Ureter (tissue), 1 donor: ENCODE measurements around the gene ASTL. TPM values are rescaled to one million over a fixed set of nuclear protein-coding genes. Genes with fewer than 3 reads are reported as not detected.
A peak's percentile ranks its signal among the peaks of the same experiment; 100 is the strongest.
"Not testable (repeated sequence)": the region's sequence is repeated elsewhere in the genome, so short reads cannot be mapped to it uniquely, and the experiment has no call there.

Experiments
- DNase-seq: peaks from one replicate; pipeline ENCODE4 v3.0.0-alpha.2; 2020; ENCODE audit warnings: low spot score
- total RNA-seq: library from RNA; stranded (reverse); gene quantifications from one replicate; pipeline ENCODE4 v1.2.4, GENCODE V29; 2023
- donor health status: DM: yes; HTN: yes; CAD: no.

ASTL gene
- total RNA-seq, 1 donor from 2014 or later: not detected

DNA sequence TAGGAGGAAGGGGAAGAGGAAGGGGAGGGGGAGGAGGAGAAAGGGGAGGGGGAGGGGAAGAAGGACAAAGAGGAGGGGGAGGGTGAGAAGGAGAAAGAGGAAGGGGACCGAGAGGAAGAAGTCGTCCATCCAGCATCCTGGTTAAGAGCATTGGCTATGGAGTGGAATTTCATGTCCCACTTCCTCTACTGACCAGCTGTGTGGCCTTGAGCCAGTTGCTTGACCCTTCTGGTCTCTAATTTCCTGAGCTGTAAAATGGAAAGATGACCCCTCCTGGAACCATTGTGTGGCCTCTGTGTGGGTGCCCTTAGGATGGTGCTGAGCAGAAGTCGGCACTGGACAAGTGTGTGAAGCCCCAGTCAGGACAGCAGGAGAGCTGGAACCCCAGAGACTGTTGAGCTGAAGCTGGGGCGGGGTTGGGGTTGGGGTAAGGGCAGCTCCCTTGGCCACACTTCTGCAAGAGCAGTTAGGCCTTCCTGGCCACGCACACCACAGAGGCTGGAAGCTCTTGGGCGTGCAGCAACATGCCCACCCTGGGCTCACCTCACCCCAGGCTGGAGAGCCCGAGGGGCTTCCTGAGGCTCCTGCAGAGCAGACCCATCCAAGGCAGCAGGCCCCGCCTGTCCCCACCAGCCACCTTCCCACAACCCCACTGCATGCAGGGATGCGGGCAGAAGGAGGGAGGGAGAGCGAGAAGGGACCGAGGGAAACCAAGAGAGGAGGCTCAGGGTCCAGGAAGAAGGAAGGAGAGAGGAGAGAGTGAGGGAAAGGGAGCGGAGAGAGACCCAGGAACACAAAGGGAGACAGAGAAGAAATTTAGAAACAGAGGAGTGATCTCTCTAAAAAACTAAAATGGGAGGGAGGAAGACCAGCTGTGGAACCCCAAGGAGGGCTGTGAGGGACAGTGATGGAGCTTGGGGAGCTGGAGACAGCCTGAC lies 38.2 kb downstream of the ASTL start:
- DNase-seq: peak; percentile 60

DNA sequence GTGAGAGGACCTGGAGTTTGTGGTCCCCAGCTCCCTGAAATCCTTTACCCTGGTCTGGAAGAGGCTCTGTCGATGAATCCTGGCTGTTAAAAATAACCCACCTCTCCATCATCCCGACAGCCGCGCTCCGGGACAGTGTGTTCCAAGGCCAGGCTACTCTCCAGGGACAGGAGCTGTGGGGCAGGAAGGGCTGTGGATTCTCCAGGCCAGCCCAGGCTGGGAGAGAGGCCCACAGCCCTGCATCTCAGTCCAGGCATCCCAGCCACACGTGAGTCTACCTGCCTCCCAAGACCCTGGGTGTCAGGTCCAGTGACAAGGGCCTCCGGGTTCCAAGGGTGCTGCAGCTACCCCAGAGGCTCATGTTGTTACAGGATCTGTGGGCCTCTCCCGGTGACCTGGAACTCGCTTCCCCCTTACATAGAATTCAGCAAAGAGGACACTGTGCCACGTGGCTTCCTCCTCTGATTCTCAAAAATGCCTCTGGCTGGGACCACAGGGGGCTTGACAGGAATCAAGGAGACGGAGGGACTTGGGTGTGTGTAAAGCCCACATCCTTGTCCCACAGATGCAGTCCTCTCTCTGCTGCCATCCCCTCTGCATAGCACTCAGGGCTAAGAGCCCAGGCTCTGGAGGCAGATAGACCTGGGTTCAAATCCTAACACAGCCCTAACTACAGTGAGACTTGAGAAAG lies 39.3 kb downstream of the ASTL start:
- DNase-seq: peak; percentile 36

GRCh38 chr2:96097951-96098823 lies 40.1 kb downstream of the ASTL start:
- no peak for DNase-seq

GRCh38 chr2:96097441-96097840 lies 40.9 kb downstream of the ASTL start:
- no peak for DNase-seq

- no peak for DNase-seq
Observed at GRCh38 chr2:96095116-96095636, 43.1 kb downstream of the ASTL start.

GRCh38 chr2:96093528-96093927 lies 44.8 kb downstream of the ASTL start:
- DNase-seq: no peak

DNA sequence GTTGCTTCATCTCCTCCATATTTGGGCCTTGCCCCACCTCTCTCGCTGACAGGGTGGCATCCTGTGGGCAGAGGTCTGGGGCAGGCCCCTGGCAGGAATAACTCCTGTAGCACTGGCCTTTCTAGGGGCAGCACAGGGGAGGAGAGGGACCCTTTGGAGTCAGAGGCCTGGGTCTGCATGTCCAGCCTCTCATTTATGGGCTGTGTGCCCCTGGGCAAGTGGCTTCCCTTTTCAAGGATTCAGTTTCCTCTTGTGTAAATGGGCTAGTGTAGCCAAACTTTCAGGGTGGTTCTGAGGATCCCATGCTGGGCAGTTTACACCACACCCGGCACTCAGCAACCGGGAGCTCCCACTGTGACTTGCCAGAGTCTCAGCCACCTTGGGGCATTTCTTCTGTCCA lies 45.4 kb downstream of the ASTL start:
- DNase-seq: no peak

DNA sequence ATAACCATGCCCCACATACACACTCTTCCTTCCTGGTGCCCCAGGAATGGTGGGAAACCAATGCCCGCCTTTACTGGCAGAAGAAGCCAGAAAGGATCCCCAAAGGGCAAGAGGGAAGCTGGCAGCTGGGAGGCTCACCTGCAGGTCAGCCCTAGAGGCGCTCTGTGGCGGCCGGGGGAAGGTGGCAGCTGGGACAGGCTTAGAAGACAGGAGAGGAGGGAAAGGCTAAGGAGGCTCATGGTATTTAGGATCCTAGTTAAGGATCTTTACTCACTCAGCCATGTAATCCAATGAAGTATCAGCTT lies 45.8 kb downstream of the ASTL start:
- DNase-seq: no peak

DNA sequence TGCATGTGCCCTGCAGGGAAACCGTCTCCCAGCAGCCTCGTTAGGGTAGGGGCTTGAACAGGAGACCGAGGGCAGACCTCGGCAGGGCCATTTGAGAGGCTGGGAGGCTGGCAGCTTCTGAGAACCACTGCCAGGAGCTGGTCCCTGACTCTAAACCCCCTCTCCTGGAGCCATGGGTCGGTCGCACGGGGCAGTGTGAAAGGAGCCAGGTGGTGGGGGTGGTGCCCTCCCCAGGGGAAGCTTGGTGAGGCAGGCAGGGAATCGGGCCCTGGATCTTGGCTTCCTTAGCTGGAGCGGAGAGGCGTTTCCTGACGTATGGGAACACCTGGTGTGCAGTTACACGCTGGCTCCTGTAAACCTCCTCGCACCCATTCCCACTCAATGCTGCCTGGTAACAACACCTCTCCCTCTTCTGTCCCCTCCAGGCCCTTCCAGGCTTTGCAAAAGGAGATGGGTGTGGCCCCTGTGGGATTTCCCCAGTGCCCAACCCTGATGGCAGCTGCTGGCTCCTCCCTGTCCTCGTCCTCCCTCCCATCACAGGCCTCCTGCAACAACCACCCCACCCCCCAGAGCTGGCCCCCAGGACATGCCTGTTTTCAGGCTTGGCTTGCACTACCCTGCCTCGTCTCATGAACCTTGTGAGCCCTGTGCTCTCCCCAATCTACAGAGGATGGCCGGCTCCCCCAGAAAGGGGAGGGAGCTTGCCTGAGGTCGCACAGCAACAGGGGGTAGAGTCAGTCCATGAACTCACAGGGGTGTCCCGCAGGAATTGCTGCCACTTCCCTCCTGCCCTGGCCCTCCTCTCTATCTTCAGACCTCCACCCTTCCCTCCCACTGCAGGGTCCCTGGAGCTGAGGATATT lies 46.4 kb downstream of the ASTL start:
- no peak for DNase-seq

DNA sequence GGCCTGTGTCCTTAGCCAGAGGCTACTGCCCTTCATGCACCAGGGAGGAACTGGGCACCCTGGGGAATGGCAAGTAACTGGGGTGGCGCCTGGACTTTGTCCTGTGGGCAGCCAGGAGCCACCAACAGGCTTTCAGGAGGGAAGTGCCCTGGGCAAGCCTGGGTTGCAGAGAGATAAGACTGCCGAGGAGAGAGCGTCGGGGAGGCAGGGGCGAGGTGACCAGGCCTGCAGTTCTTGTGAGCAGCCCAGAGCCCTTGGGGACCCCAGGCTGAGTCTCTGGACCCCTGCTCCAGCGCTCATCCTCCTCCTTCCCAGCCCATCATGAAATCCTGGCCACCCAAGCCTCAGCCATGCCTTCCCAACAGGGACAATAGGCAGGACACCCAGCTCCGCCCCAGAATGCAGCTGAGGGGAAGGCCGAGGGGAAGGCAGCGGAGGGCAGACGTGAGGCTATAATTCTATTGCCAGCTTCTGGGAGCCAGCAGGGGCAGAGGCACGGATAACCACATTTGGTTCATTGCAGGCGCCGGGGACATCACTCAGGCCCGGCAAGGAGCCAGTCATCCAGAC lies 47.1 kb downstream of the ASTL start:
- no peak for DNase-seq

DNA sequence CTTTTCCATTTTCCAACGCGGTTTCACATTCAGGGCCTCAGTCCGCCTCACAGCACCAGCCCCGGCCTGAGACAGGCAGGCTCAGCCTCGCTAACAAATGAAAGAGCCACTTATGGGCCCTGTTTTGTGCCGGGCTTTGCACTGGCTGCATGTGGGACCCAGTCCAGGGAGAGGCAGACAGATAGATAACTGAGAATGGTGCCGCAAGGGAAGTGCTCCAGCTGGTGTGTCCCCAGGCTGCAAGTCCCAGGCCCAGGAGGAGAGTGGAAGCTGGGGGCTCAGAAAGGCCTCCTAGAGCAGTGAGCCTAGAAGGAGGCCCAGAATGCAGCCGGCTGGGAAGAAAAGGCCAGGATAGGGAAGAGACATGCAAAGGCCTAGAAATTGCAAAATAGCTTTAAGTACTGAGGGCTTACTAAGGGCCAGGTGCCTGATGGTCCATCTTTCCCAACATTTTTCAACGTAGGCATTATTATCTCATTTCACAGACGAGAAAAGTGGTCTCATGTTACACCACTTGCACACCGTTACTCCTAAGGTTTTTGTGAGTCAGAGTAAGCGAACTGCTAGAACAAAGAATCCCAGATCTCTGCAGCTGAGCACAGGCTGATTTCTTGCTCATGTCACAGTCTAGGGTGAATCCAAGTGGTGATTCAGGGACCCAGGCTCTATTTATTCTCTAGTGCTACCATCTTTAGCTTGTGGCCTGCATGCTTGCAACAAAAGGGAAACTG lies 47.9 kb downstream of the ASTL start:
- no peak for DNase-seq

DNA sequence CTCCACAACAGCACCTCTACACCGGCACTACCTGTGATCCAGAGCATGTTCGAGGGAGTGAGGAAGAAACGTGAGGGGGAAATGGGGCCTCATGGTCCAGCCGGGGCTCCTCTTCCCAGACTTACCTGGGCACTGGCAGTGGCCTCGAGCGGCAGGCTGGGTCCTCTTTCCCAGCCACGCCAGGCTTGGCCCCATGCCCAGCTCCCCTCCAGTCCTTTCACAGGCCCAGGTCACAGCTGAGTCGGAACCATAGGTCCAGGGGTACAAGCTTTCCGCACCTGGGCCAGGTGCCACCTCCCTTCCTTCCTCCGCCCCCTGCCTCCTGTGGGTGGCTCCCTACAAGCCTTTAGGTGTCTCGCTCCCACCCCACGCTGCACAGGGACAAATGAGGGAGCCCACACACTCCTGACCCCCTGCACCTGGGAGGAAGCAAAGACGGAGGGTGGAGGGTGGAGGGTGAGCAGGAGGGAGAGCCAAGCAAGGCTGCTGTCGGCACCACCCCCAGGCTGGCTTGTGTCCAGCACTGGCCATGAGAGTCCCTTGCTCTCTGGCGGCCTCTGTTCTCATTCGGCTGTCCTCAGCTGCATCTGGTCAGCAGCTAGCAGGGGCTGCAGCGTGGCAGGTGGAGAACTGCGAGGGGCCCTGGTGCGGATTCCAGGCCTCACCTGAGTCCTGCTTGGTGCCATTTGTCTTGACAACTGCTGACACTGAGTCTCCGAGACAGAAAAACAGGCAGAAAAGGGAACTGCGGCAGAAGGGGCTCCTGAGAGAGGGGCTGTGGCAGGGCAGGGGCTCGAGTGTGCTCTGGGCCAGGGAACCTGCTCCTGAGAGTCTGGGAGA lies 48.7 kb downstream of the ASTL start:
- peak; percentile 35 for DNase-seq

DNA sequence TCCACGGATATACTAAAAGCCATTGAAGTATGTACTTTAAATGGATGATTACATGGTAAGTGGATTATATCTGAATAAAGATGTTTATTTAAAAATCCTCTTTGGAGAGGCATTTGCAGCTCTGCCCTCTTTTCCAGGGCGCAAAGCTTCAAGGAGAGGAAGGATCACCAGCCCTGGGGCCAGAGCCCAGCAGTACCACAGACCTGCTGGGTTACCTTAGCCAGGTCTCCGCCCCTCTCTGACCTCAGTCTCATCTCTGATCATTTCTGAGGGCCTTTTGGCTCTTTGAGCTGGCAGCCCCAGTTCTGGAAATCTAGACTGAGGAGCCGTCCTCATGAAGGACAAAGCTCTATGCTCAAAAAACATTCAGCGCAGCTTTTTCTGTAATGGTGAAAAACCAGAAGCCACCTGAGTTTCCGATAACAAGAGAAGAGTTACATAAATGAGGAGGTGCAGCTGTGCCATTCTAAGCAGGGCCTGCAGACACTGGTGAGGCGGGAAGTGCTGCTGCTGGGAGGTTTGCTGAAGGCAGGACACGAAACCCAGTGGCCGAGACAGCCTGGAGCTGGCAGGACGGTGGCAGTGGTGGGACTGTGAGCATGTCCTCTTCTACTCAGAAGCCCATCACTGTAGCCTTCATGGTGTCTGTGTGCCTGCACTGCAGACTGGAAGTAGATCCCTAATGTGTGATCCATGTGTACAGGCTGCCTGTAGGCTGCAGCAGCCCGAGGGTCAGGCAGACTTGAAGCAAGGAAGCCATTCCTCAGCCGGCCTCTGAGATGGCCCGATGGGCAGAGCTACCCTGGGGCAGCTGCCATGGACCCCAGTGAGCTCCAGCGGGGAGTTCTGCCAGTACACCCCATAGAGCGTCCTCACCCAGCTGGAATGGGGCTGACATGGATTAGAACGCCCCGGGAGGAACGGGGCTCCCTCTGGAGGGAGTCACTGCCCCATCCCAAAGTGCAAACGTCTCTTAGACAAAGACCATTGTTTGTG lies 49.7 kb downstream of the ASTL start:
- no peak for DNase-seq

GRCh38 chr2:96087130-96087529 lies 51.2 kb downstream of the ASTL start:
- no peak for DNase-seq

DNA sequence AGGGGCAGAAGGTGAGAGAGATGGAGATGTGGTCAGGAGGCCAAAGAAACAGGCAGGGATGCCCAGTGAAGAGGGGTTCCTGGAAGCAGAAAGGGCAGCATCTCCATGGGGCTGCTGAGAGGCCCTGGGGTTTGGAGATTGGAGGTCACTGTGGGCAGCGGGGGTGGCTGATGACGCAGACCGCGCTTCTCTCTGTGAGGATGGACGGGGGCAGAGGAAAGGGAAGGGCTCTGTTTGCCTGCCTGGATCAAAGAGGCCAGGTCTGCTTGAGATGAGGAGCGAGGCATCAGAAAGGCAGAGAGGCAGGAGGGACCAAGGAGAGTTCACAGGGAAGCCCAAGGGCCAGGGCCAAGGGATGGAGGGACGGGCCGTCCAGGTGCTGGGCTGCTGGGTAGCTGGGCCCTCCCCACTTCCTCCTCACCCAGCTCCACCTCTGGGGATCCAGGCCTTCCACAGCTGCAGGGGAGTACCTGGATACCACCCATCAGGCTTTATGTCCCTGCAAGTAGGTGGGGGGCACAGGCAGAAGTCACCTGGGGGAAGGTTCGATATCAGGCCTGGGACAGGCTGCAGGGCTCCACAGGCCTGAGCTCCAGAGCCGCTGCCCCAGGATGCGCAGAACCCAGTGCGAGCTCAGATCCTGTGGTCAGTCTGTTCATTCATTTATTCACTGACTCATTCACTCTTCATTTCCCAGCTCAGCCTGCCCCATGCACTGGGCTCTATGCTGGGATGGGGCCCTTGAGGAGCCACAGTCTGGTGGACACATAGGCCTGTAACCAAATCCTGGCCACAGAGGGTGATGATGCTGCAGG lies 52.6 kb downstream of the ASTL start:
- no peak for DNase-seq

DNA sequence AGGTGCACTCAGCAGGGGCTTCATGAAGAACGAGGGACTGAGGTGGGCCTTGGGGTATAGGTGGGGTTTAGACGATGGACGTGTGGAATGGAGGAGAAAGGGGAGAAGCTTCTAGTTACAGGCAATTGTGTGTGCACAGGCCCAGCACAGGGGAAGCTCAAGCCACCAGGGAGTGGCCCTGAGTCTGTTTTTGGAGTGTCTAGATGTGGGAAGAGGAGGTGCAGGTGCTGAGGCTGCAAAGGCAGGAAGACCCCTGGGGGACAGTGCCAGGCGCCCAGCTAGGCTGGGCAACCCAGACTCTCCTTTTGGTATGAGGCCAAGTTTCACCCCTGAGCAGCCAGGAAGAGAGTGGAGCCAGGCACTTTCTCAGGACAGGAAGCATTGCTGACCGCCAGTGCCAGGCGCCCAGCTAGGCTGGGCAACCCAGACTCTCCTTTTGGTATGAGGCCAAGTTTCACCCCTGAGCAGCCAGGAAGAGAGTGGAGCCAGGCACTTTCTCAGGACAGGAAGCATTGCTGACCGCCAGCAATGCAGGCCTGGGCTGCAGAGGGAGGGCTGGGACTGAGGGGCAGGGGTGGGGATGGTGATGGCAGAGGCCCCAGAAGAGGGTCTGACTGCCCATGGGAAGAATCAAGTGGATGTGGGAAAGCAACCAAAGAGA lies 53.3 kb downstream of the ASTL start:
- not testable (repeated sequence) for DNase-seq
